ENCODE measurements around the gene RADIL.

The RADIL gene

GRCh38 chr7:4774658-4775249 lies 108.8 kb downstream of the RADIL start:
- H3K4me3 ChIP-seq (ENCODE audit: low read depth, low read length) = peak overlapping the region; percentile 79
- TF ChIP-seq, protein P1, sequence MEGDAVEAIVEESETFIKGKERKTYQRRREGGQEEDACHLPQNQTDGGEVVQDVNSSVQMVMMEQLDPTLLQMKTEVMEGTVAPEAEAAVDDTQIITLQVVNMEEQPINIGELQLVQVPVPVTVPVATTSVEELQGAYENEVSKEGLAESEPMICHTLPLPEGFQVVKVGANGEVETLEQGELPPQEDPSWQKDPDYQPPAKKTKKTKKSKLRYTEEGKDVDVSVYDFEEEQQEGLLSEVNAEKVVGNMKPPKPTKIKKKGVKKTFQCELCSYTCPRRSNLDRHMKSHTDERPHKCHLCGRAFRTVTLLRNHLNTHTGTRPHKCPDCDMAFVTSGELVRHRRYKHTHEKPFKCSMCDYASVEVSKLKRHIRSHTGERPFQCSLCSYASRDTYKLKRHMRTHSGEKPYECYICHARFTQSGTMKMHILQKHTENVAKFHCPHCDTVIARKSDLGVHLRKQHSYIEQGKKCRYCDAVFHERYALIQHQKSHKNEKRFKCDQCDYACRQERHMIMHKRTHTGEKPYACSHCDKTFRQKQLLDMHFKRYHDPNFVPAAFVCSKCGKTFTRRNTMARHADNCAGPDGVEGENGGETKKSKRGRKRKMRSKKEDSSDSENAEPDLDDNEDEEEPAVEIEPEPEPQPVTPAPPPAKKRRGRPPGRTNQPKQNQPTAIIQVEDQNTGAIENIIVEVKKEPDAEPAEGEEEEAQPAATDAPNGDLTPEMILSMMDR (IDR thresholded peaks at IDR 0.05; ENCODE audit: low read depth, low read length) = no peak

DNA sequence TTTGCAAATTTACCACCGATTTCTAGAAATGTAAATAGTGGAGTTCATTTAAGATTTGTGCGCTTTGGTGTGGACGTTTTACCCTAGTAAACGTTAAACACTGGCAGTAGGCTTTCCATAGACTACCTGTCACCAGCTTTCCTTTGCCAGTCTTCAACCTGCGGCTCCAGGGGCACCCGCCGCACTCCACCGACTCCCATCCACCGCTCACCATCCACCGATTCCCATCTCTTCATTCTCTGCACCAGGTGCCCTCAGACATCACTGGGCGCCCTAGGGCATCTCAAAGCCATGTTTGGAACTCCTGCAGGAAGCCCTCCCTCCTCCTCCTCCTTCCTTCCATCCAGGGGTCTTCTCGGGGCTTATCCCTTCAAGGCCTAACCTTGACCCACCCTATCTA lies 109.5 kb downstream of the RADIL start:
- no peak overlapping the region for H3K4me3 ChIP-seq (ENCODE audit: low read depth, low read length)
- TF ChIP-seq, protein P1 (IDR thresholded peaks at IDR 0.05; ENCODE audit: low read depth, low read length) = no peak

GRCh38 chr7:4772306-4772705 lies 111.2 kb downstream of the RADIL start:
- no peak overlapping the region for H3K4me3 ChIP-seq (ENCODE audit: low read depth, low read length)
- TF ChIP-seq, protein P1 (IDR thresholded peaks at IDR 0.05; ENCODE audit: low read depth, low read length) = no peak

DNA sequence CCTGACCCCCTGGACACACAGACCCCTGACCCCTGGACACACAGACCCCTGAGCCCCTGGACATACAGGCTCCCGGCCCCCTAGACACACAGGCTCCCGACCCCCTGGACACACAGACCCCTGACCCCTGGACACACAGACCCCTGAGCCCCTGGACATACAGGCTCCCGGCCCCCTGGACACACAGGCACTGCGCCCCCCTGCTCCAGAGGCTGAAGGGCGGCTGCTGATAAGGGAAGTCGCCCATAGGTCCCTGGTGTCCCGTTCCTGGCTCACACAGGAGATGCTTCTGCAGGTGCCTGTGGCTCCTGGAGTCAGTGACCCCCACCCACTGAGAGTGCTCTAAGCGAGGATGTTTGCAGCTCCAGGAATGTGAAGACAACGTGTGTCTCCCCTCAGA lies 111.8 kb downstream of the RADIL start:
- TF ChIP-seq, protein P1 (IDR thresholded peaks at IDR 0.05; ENCODE audit: low read depth, low read length) = no peak
- H3K4me3 ChIP-seq (ENCODE audit: low read depth, low read length) = no peak overlapping the region

DNA sequence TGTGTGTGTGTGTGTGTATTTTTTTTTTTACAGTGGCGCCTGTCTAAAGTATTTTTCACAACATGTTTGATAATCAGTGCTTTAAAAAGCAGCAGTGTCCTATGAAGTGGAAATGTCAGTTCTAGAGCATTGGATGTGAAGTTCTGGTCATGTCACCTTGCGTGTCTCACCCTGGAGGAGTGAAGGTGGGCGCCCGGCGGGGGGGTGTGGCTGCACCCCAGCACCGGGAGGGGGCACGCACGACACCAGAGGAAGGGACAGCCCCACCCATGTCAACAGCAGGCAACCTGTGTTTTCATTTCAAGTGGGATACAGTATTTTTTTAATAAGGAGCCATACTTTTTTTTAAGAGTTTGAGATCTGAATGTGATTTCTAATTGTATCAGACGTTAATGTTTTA lies 112.6 kb downstream of the RADIL start:
- no peak overlapping the region for H3K4me3 ChIP-seq (ENCODE audit: low read depth, low read length)
- TF ChIP-seq, protein P1 (IDR thresholded peaks at IDR 0.05; ENCODE audit: low read depth, low read length) = no peak

- TF ChIP-seq, protein P1 (IDR thresholded peaks at IDR 0.05; ENCODE audit: low read depth, low read length) = no peak
- no peak overlapping the region for H3K4me3 ChIP-seq (ENCODE audit: low read depth, low read length)
Measured at GRCh38 chr7:4769761-4770160, 113.8 kb downstream of the RADIL start.

DNA sequence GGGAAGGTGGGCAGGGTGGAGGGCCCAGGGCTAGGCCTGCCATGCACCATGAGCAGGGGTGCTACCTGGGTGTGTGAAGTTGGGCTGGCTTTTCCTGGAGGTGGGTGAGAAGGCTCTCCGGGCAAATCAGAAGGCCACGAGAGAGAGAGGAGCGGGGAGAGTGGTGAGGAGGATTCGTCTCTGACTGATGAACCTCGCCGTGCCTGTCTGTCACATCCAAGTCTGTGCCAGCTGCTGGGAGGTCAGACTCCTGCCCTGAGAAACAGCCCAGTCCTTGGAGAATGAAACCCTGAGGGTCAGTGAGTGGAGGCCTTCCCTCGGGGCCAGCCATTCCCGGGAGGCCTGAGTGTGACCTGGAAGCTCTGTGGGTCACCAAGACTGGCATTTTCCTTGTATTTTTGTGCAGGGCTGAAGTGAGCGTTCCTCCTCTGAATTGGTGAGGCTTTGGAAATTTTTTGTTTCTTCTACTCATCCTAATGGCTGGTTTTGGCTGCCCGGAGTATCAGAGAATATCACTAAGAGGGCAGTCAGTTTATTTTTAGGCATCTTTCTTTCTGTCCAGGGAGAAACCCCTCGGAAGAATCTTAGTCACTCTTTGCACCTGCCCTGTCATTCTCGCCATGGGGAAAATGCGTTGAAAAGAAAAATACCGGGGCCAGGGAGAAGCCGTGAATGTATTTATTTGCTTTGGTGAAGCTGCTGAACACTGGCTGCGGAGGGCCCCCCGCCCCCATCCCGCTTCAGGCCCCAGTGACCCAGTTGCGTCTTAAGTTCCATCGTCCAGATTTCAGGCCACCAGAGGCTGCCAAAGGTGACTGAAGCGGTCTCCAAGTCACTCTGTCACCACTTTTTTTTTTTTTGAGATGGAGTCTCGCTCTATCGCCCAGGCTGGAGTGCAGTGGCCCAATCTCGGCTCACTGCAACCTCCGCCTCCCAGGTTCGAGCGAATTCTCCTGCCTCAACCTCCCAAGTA lies 114.6 kb downstream of the RADIL start:
- TF ChIP-seq, protein P1 (IDR thresholded peaks at IDR 0.05; ENCODE audit: low read depth, low read length) = no peak

More for the DNA sequence above, 114.6 kb downstream of the RADIL start:
- no peak overlapping the region for H3K4me3 ChIP-seq (ENCODE audit: low read depth, low read length)
